ENCODE results near the gene AKAP13.

DNA sequence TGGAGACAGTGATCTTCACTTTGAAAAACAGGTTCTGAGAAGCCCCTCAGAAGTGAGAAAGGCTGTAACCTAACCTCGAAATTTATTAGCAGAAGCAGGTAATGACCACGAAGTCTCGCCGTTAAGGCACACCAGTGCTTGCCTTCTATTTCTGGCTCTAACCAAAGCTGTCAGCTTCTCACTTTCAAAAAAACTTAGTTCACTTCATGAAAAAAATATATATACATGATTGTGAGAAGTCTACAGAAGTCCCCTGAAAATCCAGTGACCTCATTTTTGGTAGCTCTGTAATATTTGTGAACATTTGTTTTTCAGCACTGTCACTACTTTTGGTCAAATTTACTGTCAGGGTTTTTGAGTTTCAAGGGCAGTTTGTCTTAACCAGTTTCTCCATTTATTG is 19.1 kb upstream of the AKAP13 start:
- no peak for TF ChIP-seq BRCA1 (CRISPR knock-in tag; IDR thresholded peaks at IDR 0.05)
- TF ChIP-seq, protein P1, sequence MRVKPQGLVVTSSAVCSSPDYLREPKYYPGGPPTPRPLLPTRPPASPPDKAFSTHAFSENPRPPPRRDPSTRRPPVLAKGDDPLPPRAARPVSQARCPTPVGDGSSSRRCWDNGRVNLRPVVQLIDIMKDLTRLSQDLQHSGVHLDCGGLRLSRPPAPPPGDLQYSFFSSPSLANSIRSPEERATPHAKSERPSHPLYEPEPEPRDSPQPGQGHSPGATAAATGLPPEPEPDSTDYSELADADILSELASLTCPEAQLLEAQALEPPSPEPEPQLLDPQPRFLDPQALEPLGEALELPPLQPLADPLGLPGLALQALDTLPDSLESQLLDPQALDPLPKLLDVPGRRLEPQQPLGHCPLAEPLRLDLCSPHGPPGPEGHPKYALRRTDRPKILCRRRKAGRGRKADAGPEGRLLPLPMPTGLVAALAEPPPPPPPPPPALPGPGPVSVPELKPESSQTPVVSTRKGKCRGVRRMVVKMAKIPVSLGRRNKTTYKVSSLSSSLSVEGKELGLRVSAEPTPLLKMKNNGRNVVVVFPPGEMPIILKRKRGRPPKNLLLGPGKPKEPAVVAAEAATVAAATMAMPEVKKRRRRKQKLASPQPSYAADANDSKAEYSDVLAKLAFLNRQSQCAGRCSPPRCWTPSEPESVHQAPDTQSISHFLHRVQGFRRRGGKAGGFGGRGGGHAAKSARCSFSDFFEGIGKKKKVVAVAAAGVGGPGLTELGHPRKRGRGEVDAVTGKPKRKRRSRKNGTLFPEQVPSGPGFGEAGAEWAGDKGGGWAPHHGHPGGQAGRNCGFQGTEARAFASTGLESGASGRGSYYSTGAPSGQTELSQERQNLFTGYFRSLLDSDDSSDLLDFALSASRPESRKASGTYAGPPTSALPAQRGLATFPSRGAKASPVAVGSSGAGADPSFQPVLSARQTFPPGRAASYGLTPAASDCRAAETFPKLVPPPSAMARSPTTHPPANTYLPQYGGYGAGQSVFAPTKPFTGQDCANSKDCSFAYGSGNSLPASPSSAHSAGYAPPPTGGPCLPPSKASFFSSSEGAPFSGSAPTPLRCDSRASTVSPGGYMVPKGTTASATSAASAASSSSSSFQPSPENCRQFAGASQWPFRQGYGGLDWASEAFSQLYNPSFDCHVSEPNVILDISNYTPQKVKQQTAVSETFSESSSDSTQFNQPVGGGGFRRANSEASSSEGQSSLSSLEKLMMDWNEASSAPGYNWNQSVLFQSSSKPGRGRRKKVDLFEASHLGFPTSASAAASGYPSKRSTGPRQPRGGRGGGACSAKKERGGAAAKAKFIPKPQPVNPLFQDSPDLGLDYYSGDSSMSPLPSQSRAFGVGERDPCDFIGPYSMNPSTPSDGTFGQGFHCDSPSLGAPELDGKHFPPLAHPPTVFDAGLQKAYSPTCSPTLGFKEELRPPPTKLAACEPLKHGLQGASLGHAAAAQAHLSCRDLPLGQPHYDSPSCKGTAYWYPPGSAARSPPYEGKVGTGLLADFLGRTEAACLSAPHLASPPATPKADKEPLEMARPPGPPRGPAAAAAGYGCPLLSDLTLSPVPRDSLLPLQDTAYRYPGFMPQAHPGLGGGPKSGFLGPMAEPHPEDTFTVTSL (CRISPR knock-in tag; IDR thresholded peaks at IDR 0.05; ENCODE audit: borderline replicate concordance) = no peak
- TF ChIP-seq TSC22D2 (CRISPR knock-in tag; IDR thresholded peaks at IDR 0.05; ENCODE audit: borderline replicate concordance) = no peak
- TF ChIP-seq ZNF761 (CRISPR knock-in tag; conservative IDR thresholded peaks at IDR 0.05) = no peak
- no peak for TF ChIP-seq YY1 (IDR thresholded peaks at IDR 0.05; ENCODE audit: insufficient read depth, insufficient replicate concordance, low read depth, low read length)
- TF ChIP-seq, protein P2, sequence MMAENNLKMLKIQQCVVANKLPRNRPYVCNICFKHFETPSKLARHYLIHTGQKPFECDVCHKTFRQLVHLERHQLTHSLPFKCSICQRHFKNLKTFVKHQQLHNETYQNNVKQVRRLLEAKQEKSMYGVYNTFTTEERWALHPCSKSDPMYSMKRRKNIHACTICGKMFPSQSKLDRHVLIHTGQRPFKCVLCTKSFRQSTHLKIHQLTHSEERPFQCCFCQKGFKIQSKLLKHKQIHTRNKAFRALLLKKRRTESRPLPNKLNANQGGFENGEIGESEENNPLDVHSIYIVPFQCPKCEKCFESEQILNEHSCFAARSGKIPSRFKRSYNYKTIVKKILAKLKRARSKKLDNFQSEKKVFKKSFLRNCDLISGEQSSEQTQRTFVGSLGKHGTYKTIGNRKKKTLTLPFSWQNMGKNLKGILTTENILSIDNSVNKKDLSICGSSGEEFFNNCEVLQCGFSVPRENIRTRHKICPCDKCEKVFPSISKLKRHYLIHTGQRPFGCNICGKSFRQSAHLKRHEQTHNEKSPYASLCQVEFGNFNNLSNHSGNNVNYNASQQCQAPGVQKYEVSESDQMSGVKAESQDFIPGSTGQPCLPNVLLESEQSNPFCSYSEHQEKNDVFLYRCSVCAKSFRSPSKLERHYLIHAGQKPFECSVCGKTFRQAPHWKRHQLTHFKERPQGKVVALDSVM (CRISPR knock-in tag; IDR thresholded peaks at IDR 0.05) = no peak
- TF ChIP-seq, protein P3, sequence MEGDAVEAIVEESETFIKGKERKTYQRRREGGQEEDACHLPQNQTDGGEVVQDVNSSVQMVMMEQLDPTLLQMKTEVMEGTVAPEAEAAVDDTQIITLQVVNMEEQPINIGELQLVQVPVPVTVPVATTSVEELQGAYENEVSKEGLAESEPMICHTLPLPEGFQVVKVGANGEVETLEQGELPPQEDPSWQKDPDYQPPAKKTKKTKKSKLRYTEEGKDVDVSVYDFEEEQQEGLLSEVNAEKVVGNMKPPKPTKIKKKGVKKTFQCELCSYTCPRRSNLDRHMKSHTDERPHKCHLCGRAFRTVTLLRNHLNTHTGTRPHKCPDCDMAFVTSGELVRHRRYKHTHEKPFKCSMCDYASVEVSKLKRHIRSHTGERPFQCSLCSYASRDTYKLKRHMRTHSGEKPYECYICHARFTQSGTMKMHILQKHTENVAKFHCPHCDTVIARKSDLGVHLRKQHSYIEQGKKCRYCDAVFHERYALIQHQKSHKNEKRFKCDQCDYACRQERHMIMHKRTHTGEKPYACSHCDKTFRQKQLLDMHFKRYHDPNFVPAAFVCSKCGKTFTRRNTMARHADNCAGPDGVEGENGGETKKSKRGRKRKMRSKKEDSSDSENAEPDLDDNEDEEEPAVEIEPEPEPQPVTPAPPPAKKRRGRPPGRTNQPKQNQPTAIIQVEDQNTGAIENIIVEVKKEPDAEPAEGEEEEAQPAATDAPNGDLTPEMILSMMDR (CRISPR knock-in tag; IDR thresholded peaks at IDR 0.05) = no peak
